NB4 (cell line): Measurements from ENCODE around the gene FAM184A.

Experiments
- DNase-seq: peaks from one replicate; pipeline ENCODE4 v3.0.0; 2010; ENCODE audit warnings: low read depth
- H3K4me3 ChIP-seq: one replicate; pipeline ENCODE4 v1.5.1; 2011; ENCODE audit warnings: mild to moderate bottlenecking, low read depth, low read length, moderate library complexity
- MYC ChIP-seq: IDR thresholded peaks from 2 replicates; pipeline ENCODE4 v1.6.1; 2011; ENCODE audit warnings: low read depth, low read length
- POLR2A ChIP-seq: IDR thresholded peaks from 2 replicates; pipeline ENCODE4 v1.6.1; 2011; ENCODE audit warnings: mild to moderate bottlenecking; ENCODE audit not compliant: insufficient read length; ENCODE audit errors: extremely low read depth
- TF ChIP-seq, protein P1 (sequence below): IDR thresholded peaks from one replicate; pipeline ENCODE4 v1.5.1; 2012; ENCODE audit warnings: low read depth, low read length
- TF ChIP-seq, protein P2 (sequence below): IDR thresholded peaks from 2 replicates; pipeline ENCODE4 v1.6.1; 2011; ENCODE audit warnings: low read depth, low read length

FAM184A gene

DNA sequence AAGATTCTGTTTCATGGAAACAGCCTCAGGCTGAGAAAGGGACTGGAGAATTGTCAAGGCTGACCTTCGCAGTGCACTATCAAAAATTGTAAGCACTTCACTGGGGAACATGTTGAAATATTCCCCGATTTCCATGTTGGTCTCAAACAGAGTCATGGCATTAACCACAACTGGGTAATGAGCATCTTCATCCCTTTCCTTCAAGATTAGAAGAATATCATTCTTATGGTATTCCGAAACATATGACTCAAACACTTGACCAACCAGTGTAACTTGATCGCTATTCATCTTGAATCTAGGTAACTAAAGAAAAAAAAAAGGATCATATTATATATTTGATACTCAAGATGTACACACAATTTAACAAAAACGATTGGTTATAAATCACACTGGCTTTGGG is 147.0 kb downstream of the FAM184A start:
- no peak overlapping the region for H3K4me3 ChIP-seq
- no peak for DNase-seq
- TF ChIP-seq, protein P1, sequence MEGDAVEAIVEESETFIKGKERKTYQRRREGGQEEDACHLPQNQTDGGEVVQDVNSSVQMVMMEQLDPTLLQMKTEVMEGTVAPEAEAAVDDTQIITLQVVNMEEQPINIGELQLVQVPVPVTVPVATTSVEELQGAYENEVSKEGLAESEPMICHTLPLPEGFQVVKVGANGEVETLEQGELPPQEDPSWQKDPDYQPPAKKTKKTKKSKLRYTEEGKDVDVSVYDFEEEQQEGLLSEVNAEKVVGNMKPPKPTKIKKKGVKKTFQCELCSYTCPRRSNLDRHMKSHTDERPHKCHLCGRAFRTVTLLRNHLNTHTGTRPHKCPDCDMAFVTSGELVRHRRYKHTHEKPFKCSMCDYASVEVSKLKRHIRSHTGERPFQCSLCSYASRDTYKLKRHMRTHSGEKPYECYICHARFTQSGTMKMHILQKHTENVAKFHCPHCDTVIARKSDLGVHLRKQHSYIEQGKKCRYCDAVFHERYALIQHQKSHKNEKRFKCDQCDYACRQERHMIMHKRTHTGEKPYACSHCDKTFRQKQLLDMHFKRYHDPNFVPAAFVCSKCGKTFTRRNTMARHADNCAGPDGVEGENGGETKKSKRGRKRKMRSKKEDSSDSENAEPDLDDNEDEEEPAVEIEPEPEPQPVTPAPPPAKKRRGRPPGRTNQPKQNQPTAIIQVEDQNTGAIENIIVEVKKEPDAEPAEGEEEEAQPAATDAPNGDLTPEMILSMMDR, result no peak
- TF ChIP-seq POLR2A, result no peak
- TF ChIP-seq, protein P2, sequence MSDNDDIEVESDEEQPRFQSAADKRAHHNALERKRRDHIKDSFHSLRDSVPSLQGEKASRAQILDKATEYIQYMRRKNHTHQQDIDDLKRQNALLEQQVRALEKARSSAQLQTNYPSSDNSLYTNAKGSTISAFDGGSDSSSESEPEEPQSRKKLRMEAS, result no peak

DNA sequence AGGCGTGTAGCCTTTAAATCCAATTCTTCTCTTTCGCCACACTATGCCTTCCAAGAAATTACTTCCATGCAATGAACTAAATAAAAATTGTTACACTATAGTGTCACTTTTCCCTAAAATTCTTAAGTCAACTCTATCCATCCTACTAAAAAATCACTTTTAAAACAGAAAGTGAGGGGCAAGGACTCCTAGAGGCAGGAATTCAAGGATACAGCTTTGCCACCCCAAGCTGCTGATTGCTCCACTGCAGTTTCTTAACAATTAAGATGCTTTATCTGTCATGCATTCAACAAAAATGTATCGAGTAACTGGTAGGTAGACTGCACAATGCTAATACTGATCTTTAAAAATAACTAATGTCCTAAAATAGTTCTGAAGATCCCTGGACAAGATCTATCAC is 147.8 kb downstream of the FAM184A start:
- no peak for DNase-seq
- no peak overlapping the region for H3K4me3 ChIP-seq
- TF ChIP-seq POLR2A (no peak), MYC (no peak)
- TF ChIP-seq, protein P1, result no peak
- TF ChIP-seq, protein P2, result no peak

DNA sequence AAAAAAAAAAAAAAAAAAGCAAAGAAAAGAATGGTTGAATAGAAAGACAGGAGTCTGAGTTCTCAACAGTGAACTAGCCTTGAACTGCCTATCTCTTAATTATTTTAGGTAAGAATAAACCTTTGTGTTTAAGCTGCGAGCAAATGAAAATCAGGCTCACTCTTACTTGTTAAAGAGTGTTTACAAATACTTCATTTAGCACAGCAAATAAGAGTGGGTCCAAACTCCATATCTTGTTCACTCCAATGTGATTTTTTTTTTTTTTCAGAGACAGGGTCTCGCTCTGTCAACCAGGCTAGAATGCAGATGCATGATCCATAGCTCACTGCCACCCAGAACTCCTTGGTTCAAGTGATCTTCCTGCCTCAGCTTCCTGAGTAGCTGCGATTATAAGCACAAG is 155.4 kb downstream of the FAM184A start:
- no peak overlapping the region for H3K4me3 ChIP-seq
- no peak for DNase-seq
- TF ChIP-seq MYC, result no peak
- no peak for TF ChIP-seq POLR2A
- TF ChIP-seq, protein P1, result no peak
- TF ChIP-seq, protein P2, result no peak

DNA sequence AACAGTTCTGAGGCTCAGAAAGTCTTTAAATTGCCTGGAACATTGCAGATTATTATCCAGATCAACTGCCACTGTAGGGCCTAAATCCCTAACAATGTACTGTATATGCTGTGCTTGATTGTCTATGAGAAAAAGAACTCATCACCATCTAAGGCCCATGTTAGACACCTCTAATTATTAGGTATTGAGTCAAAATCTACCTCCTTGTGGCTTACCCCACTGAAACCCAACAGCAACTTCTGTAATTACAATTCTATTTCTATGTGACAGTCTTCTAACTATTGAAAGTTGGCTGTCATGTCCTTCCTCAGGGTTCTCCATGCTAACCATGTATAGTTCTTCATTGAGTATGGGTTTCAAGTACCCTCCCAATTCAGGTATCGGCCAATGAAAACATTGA is 157.4 kb downstream of the FAM184A start:
- no peak for DNase-seq
- no peak for TF ChIP-seq POLR2A
- TF ChIP-seq MYC, result no peak
- TF ChIP-seq, protein P1, result no peak
- TF ChIP-seq, protein P2, result no peak
- H3K4me3 ChIP-seq, result no peak overlapping the region

DNA sequence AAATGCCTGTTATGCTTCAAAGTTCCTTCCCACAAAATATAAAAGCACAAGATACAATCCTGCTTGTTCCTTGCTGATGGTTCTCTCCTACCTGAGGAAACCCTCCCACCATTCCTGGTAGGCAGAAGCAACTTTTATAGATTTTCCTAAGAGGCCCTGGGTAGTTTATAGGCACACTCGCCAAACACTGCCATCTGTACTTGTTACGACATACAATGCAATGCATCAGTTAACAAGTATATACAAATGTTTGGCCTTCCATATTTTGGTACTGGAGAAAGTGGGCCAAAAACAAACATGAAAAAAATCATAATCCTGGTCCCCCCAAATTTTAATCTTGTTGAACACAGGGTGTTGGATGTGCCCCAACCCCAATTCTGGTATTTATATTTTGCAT is 160.1 kb downstream of the FAM184A start:
- H3K4me3 ChIP-seq, result no peak overlapping the region
- TF ChIP-seq MYC, result no peak
- TF ChIP-seq, protein P1, result no peak
- no peak for TF ChIP-seq POLR2A
- TF ChIP-seq, protein P2, result no peak
- peak; percentile 15 for DNase-seq
